ENCODE results near the gene CDC23. TPM values are rescaled to one million over a fixed set of nuclear protein-coding genes. Genes with fewer than 3 reads are reported as not detected.

CDC23 gene
- total RNA-seq (2012; rRNA removed), result 28.0 and 29.4 TPM in 2 replicates
- 18.9 and 21.1 TPM in 2 replicates for polyA plus RNA-seq (2012; rRNA removed)
- polyA plus RNA-seq (2012; cell fraction: cytosol; rRNA removed), result 9.7 and 23.1 TPM in 2 replicates
- polyA plus RNA-seq (2012; cell fraction: nucleus; rRNA removed; ENCODE audit: low replicate concordance), result 17.0 and 34.5 TPM in 2 replicates
- Bru-seq, nascent RNA, result percentile 61 among the genes with signal in this experiment
- percentile 62 among the genes with signal in this experiment for BruChase-seq, experiment 1, labeled RNA remaining after a 6-hour chase
- BruChase-seq, experiment 2, labeled RNA remaining after a 2-hour chase, result percentile 66 among the genes with signal in this experiment
- long read RNA-seq, transcript CDC23-202 (16 exons, 3,155 nt), result major isoform, 38 of 42 reads
- long read RNA-seq, partial matches to known transcripts, result 1 of 42 reads
- long read RNA-seq, other reads (novel, unspliced or antisense), result 2 of 42 reads

GRCh38 chr5:138213161-138214029 is at the start of gene CDC23:
TSS of gene CDC23 (minus strand) at chr5:138213323. CDS start at chr5:138213312, 11 bp downstream.
- Histone ChIP-seq H3K56ac (ENCODE audit: extremely low read depth, insufficient read depth, low read length) (peak within 1 kb of the TSS; percentile 42; the same call in 1 of the 2 replicates), H2BK5ac (ENCODE audit: low read depth, low read length, poor library complexity, severe bottlenecking) (peak within 1 kb of the TSS; percentile 74), H2AK5ac (ENCODE audit: low read depth, low read length) (peak within 1 kb of the TSS; percentile 17; the same call in 1 of the 2 replicates), H2AFZ (replicated peaks; ENCODE audit: low read length, poor library complexity) (peak within 1 kb of the TSS; percentile 97), H3K14ac (replicated peaks; ENCODE audit: low read depth, low read length) (peak within 1 kb of the TSS; percentile 64), H4K8ac (ENCODE audit: low read depth in 2 of 2, low read length in 2 of 2) (peak within 1 kb of the TSS; percentile 84 to 97), H3K18ac (ENCODE audit: low read depth, low read length) (no peak within 1 kb of the TSS), H3K9me3 (ENCODE audit: control insufficient read depth, insufficient read depth, low read length) (no peaks in the 10 kb centered on the region), H3K4ac (ENCODE audit: low read depth, low read length) (peak within 1 kb of the TSS; percentile 85), H3K9ac (ENCODE audit: low read depth, low read length) (peak within 1 kb of the TSS; percentile 85), H3K27ac (ENCODE audit: insufficient read depth, low read length) (peak within 1 kb of the TSS; percentile 75), H4K91ac (ENCODE audit: insufficient read depth, low read depth, low read length) (peak within 1 kb of the TSS; percentile 67), H2BK20ac (ENCODE audit: low read depth, low read length) (no peak within 1 kb of the TSS), H2AK9ac (replicated peaks; ENCODE audit: low read depth, low read length, poor library complexity) (peak within 1 kb of the TSS; percentile 76), H3K4me2 (ENCODE audit: low read depth, low read length) (peak within 1 kb of the TSS; percentile 83), H2BK120ac (ENCODE audit: low read depth, low read length) (no peak within 1 kb of the TSS), H3K9me1 (ENCODE audit: insufficient read depth, low read length) (no peaks in the 10 kb centered on the region), H2BK15ac (ENCODE audit: low read depth, low read length) (no peak within 1 kb of the TSS), H3K36me3 (ENCODE audit: control insufficient read depth, insufficient read depth, low read length) (peaks cover 4% of the 10 kb centered on the region), H3K27me3 (ENCODE audit: control insufficient read depth, insufficient read depth, low read length) (no peaks in the 10 kb centered on the region), H4K20me1 (ENCODE audit: insufficient read depth, low read length) (no peaks in the 10 kb centered on the region), H3K4me3 (ENCODE audit: insufficient read depth, low read depth, low read length) (peak within 1 kb of the TSS; percentile 84), H3K79me1 (ENCODE audit: low read depth in 1 of 2, low read length in 2 of 2) (peaks cover 22 to 26% of the 10 kb centered on the region in 2 experiments), H3K23ac (ENCODE audit: low read depth, low read length) (peak within 1 kb of the TSS; percentile 85), H3K4me1 (ENCODE audit: control insufficient read depth, insufficient read depth, low read length) (no peaks in the 10 kb centered on the region), H4K5ac (ENCODE audit: low read depth, low read length) (peak within 1 kb of the TSS; percentile 73)
- dilution Hi-C loops (cut with HindIII; ENCODE audit: low sequenced_read_pairs, unreplicated experiment) (no loop called here), intact Hi-C loops (cut with micrococcal nuclease) (no loop called here), in situ Hi-C loops (cut with MboI; ENCODE audit: low sequenced_read_pairs) (no loop called here)
- no TSS peak for BruUV-seq (replicated peaks)
- ChIA-PET CTCF (interaction anchor here (1.4 to 1.8 kb wide), 2 partner anchors 10 to 29 kb away, joined by 3 to 8 read pairs; no protein-coding TSS in a partner anchor), POLR2A (ENCODE audit: unreplicated experiment) (no interaction called here)
- peak; percentile 97 for DNase-seq
- peak; percentile 97 for ATAC-seq (ENCODE audit: low read depth)
- WGBS, 2 experiments (ENCODE audit: extremely low coverage in 2 of 2, insufficient read length in 1 of 2), result 0% methylated on average over 10 of the region's 32 CpGs; no CpG with 5 or more reads in 1 of the 2 experiments
- TF ChIP-seq MXI1 (IDR thresholded peaks at IDR 0.05; ENCODE audit: borderline replicate concordance, low read depth, low read length) (peak; percentile 98), MAZ (IDR thresholded peaks at IDR 0.05; ENCODE audit: borderline replicate concordance, low read depth, low read length) (peak; percentile 47; the same call in 1 of the 2 replicates), RFX5 (IDR thresholded peaks at IDR 0.05; ENCODE audit: low read depth, low read length) (no peak), CTCF (conservative IDR thresholded peaks at IDR 0.05; ENCODE audit: low read depth, low read length) (no peak), RAD21 (IDR thresholded peaks at IDR 0.05; ENCODE audit: low read length) (no peak), USF2 (IDR thresholded peaks at IDR 0.05; ENCODE audit: low read depth, low read length) (no peak), CHD1 (IDR thresholded peaks at IDR 0.05; ENCODE audit: low read depth, low read length) (no peak), FOS (IDR thresholded peaks at IDR 0.05; ENCODE audit: low read depth, low read length) (no peak; the same call in 1 of the 2 replicates), CEBPB (IDR thresholded peaks at IDR 0.05; ENCODE audit: low read depth, low read length) (no peak), BHLHE40 (IDR thresholded peaks at IDR 0.05; ENCODE audit: low read depth, low read length) (no peak), MAFK (IDR thresholded peaks at IDR 0.05; ENCODE audit: low read depth, low read length) (no peak), POLR2A (IDR thresholded peaks at IDR 0.05; ENCODE audit: low read depth, low read length) (peak; percentile 87), SMC3 (IDR thresholded peaks at IDR 0.05; ENCODE audit: low read depth, low read length) (no peak)
